PC-9 (cell line): ENCODE results near the gene PTPDC1. TPM values are rescaled to one million over a fixed set of nuclear protein-coding genes. Genes with fewer than 3 reads are reported as not detected.

ENCODE experiments used
- BruUV-seq: library from RNA; stranded (reverse); fragments of 400-500 nt; replicated peaks from 2 replicates; lab custom pipeline; 2021; lab: Mats Ljungman, UMichigan
- CTCF ChIA-PET: fragments of 300-600 bp; sonication (Branson Sonifier 250); formaldehyde crosslinking; loops from one replicate; lab custom pipeline; 2022; ENCODE audit warnings: antibody characterized with exemption; lab: Charles Lee
- POLR2A ChIA-PET: fragments of 300-600 bp; sonication (Branson Sonifier 250); formaldehyde crosslinking; loops from one replicate; lab custom pipeline; 2022; ENCODE audit warnings: antibody characterized with exemption; ENCODE audit not compliant: unreplicated experiment; lab: Charles Lee
- DNase-seq, 2 experiments: peaks; one replicate each; pipeline versions ENCODE4 v3.0.0 to v3.0.0-alpha.2; 2015 to 2022; ENCODE audit warnings: mixed read lengths in 1 of 2
- H2AFZ ChIP-seq: fragments of 200-600 bp; sonication (generic); 2 replicates; pipeline ENCODE4 v1.8.1; 2017; ENCODE audit warnings: antibody characterized with exemption
- H3F3A ChIP-seq: fragments of 200-600 bp; sonication (generic); 2 replicates; pipeline ENCODE4 v1.8.1; 2017; ENCODE audit warnings: antibody characterized with exemption, mild to moderate bottlenecking, low read depth; ENCODE audit not compliant: insufficient read depth
- H3K27ac ChIP-seq: fragments of 200-600 bp; sonication (generic); 2 replicates; pipeline ENCODE4 v1.6.1; 2016; ENCODE audit warnings: mixed run types
- H3K27me3 ChIP-seq: fragments of 200-600 bp; sonication (generic); 2 replicates; pipeline ENCODE4 v1.6.1; 2016; ENCODE audit warnings: low read depth, mixed run types; ENCODE audit not compliant: insufficient read depth
- H3K36me3 ChIP-seq: fragments of 200-600 bp; sonication (generic); 2 replicates; pipeline ENCODE4 v1.6.1; 2016; ENCODE audit warnings: low read depth, mixed run types
- H3K4me1 ChIP-seq: fragments of 200-600 bp; sonication (generic); replicated peaks from 2 replicates; pipeline ENCODE4 v1.6.1; 2016; ENCODE audit warnings: mixed run types; ENCODE audit not compliant: insufficient read depth
- H3K4me2 ChIP-seq: fragments of 200-600 bp; sonication (generic); 2 replicates; pipeline ENCODE4 v1.6.1; 2017; ENCODE audit warnings: mixed run types
- H3K4me3 ChIP-seq: fragments of 200-600 bp; sonication (generic); 2 replicates; pipeline ENCODE4 v1.6.1; 2016; ENCODE audit warnings: mixed run types
- H3K79me2 ChIP-seq: fragments of 200-600 bp; sonication (generic); 2 replicates; pipeline ENCODE4 v1.6.1; 2017; ENCODE audit warnings: low read depth, mixed run types
- H3K9me2 ChIP-seq: fragments of 200-600 bp; sonication (generic); 2 replicates; pipeline ENCODE4 v1.8.1; 2017; ENCODE audit warnings: mild to moderate bottlenecking; ENCODE audit not compliant: insufficient read depth
- H3K9me3 ChIP-seq: fragments of 200-600 bp; sonication (generic); 2 replicates; pipeline ENCODE4 v1.8.1; 2016; ENCODE audit warnings: low read depth; ENCODE audit not compliant: insufficient read depth
- H4K20me1 ChIP-seq: fragments of 200-600 bp; sonication (generic); 2 replicates; pipeline ENCODE4 v1.8.1; 2017; ENCODE audit not compliant: insufficient read depth
- CTCF ChIP-seq: fragments of 200-600 bp; sonication (generic); conservative IDR thresholded peaks from 2 replicates; pipeline ENCODE4 v1.6.1; 2017; ENCODE audit warnings: mixed run types, antibody characterized with exemption, mild to moderate bottlenecking, moderate library complexity
- EZH2 ChIP-seq: fragments of 200-600 bp; sonication (generic); IDR thresholded peaks from 2 replicates; pipeline ENCODE4 v1.8.0; 2017; ENCODE audit warnings: antibody characterized with exemption, low read depth
- intact Hi-C: fragments of 100-400 bp; cut with micrococcal nuclease; formaldehyde crosslinking; loops from one replicate; pipeline ENCODE4 v1.10.0; 2022; ENCODE audit not compliant: unreplicated experiment
- total RNA-seq: library from RNA; stranded (reverse); gene quantifications from 2 replicates; pipeline ENCODE4 v1.2.3, GENCODE V29; 2021

The PTPDC1 gene
- total RNA-seq, 1 experiment from 2014 or later, result 7.4 TPM

- BruUV-seq, result no TSS peak
- H3K4me2 ChIP-seq, result no peak overlapping the region
- no peaks in the 10 kb centered on the region for H4K20me1 ChIP-seq
- ChIA-PET CTCF (no interaction called here), POLR2A (interaction anchor here (0.6 kb wide), 1 partner anchor 148 kb away, joined by 6 read pairs; no protein-coding TSS in a partner anchor)
- no peak overlapping the region for H3K27ac ChIP-seq
- no peaks in the 10 kb centered on the region for H3F3A ChIP-seq
- intact Hi-C loops, result no loop called here
- H2AFZ ChIP-seq, result no peak overlapping the region
- H3K79me2 ChIP-seq, result no peaks in the 10 kb centered on the region
- TF ChIP-seq CTCF, result no peak
- no peak for TF ChIP-seq EZH2
- no peaks in the 10 kb centered on the region for H3K9me2 ChIP-seq
- no peak overlapping the region for H3K4me3 ChIP-seq
- H3K36me3 ChIP-seq, result no peaks in the 10 kb centered on the region
- no peak for DNase-seq
- H3K9me3 ChIP-seq, result no peaks in the 10 kb centered on the region; the same call in none of the 2 replicates
- no peaks in the 10 kb centered on the region for H3K4me1 ChIP-seq
- no peaks in the 10 kb centered on the region for H3K27me3 ChIP-seq
These were observed 26.3 kb upstream of the PTPDC1 start for GRCh38 chr9:94057918-94058317.

- Histone ChIP-seq H3K27me3 (no peaks in the 10 kb centered on the region), H2AFZ (no peak overlapping the region), H3K9me2 (no peaks in the 10 kb centered on the region), H3F3A (no peaks in the 10 kb centered on the region), H3K9me3 (no peaks in the 10 kb centered on the region; the same call in none of the 2 replicates), H3K4me2 (no peak overlapping the region), H3K79me2 (no peaks in the 10 kb centered on the region), H4K20me1 (no peaks in the 10 kb centered on the region), H3K4me1 (no peaks in the 10 kb centered on the region), H3K4me3 (no peak overlapping the region), H3K36me3 (no peaks in the 10 kb centered on the region), H3K27ac (no peak overlapping the region)
- CTCF ChIA-PET, result no interaction called here
- POLR2A ChIA-PET, result no interaction called here
- no TSS peak for BruUV-seq
- intact Hi-C loops, result loop anchor here (10.0 kb wide), 1 partner anchor 543 kb away; no protein-coding TSS in a partner anchor
- no peak for DNase-seq
- TF ChIP-seq EZH2 (no peak), CTCF (no peak)
These were observed 22.4 kb upstream of the PTPDC1 start for GRCh38 chr9:94061864-94062263.

- peak; percentile 48 to 63 for DNase-seq
- CTCF ChIA-PET, result interaction anchor here (3.3 kb wide), 1 partner anchor 147 kb away, joined by 19 read pairs; no protein-coding TSS in a partner anchor
These were observed 18.7 kb upstream of the PTPDC1 start for GRCh38 chr9:94065535-94065961.

More at GRCh38 chr9:94065535-94065961, 18.7 kb upstream of the PTPDC1 start:
- TF ChIP-seq CTCF (peak; percentile 90), EZH2 (no peak)
- Histone ChIP-seq H3K36me3 (no peaks in the 10 kb centered on the region), H3F3A (no peaks in the 10 kb centered on the region), H3K27ac (no peak overlapping the region), H4K20me1 (no peaks in the 10 kb centered on the region), H3K9me3 (no peaks in the 10 kb centered on the region; the same call in 1 of the 2 replicates), H3K9me2 (no peaks in the 10 kb centered on the region), H3K27me3 (no peaks in the 10 kb centered on the region), H3K4me1 (no peaks in the 10 kb centered on the region), H2AFZ (no peak overlapping the region), H3K4me2 (no peak overlapping the region), H3K4me3 (no peak overlapping the region), H3K79me2 (no peaks in the 10 kb centered on the region)
- POLR2A ChIA-PET, result no interaction called here
- intact Hi-C loops, result loop anchor here (1.0 to 10.0 kb wide), 5 partner anchors 53 to 539 kb away; no protein-coding TSS in a partner anchor
- BruUV-seq, result no TSS peak
